ENCODE results near the gene AKAP6.

The AKAP6 gene

DNA sequence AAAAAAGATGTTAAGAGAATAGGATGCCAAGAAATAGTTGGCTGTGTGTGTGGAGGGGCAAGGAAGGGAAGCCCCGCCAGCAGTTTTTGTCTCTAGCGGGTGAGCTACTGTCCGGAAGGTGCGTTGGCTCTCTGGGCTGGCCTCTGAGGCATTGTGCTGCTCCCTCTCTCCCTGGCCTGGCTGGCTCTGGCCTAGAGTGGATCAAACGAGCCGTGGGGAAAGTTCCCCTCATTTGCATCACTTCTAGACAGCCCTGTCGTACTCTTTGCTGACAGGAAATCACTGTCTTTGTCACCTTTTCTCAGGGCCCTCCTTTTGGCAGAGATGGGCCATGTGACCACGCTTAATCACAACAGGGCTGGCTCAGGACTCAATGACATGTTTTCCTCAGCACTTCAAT lies 373.5 kb downstream of the AKAP6 start:
- in situ Hi-C loops (cut with HindIII; ENCODE audit: low pct_ligation_motif_present, low sequenced_read_pairs), result no loop called here
- TF ChIP-seq, protein P1, sequence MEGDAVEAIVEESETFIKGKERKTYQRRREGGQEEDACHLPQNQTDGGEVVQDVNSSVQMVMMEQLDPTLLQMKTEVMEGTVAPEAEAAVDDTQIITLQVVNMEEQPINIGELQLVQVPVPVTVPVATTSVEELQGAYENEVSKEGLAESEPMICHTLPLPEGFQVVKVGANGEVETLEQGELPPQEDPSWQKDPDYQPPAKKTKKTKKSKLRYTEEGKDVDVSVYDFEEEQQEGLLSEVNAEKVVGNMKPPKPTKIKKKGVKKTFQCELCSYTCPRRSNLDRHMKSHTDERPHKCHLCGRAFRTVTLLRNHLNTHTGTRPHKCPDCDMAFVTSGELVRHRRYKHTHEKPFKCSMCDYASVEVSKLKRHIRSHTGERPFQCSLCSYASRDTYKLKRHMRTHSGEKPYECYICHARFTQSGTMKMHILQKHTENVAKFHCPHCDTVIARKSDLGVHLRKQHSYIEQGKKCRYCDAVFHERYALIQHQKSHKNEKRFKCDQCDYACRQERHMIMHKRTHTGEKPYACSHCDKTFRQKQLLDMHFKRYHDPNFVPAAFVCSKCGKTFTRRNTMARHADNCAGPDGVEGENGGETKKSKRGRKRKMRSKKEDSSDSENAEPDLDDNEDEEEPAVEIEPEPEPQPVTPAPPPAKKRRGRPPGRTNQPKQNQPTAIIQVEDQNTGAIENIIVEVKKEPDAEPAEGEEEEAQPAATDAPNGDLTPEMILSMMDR (IDR thresholded peaks at IDR 0.05; ENCODE audit: low read depth, low read length, missing control alignments), result no peak
- Histone ChIP-seq H3K27me3 (replicated peaks) (no peaks in the 10 kb centered on the region), H3K36me3 (replicated peaks) (no peaks in the 10 kb centered on the region), H3K4me3 (ENCODE audit: low read depth, low read length) (no peak overlapping the region), H3K27ac (no peak overlapping the region)
- peak; percentile 45 for DNase-seq

DNA sequence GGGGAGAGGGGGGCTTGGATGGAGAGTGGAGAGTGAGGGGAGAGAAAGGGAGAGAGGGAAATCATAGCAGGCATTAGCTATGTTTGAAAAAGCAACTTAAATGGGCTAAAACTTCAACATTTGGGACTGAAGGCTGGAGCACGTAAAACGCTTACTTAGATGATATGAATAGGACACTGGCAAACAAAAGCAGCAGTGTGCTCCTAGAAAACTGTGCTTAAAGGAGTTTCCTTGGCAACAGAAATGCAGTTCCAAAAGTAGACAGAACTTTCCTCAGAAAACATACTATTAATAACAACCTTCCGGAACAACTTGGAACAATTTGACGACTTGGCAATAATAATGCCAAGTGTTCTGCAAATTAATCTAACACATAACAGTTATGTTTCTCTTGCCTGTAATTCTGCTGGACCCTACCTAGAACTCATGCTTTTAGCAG lies 374.1 kb downstream of the AKAP6 start:
- TF ChIP-seq, protein P1 (IDR thresholded peaks at IDR 0.05; ENCODE audit: low read depth, low read length, missing control alignments), result no peak
- Histone ChIP-seq H3K27me3 (replicated peaks) (no peaks in the 10 kb centered on the region), H3K36me3 (replicated peaks) (no peaks in the 10 kb centered on the region), H3K27ac (no peak overlapping the region), H3K4me3 (ENCODE audit: low read depth, low read length) (no peak overlapping the region)
- in situ Hi-C loops (cut with HindIII; ENCODE audit: low pct_ligation_motif_present, low sequenced_read_pairs), result no loop called here
- peak; percentile 31 for DNase-seq

- H3K4me3 ChIP-seq (ENCODE audit: low read depth, low read length), result no peak overlapping the region
- H3K36me3 ChIP-seq (replicated peaks), result no peaks in the 10 kb centered on the region
- TF ChIP-seq, protein P1 (IDR thresholded peaks at IDR 0.05; ENCODE audit: low read depth, low read length, missing control alignments), result no peak
- in situ Hi-C loops (cut with HindIII; ENCODE audit: low pct_ligation_motif_present, low sequenced_read_pairs), result no loop called here
- no peak for DNase-seq
- H3K27me3 ChIP-seq (replicated peaks), result no peaks in the 10 kb centered on the region
- no peak overlapping the region for H3K27ac ChIP-seq
Observed at GRCh38 chr14:32706721-32707519, 377.8 kb downstream of the AKAP6 start.

GRCh38 chr14:32707742-32708500 lies 378.8 kb downstream of the AKAP6 start:
- no peaks in the 10 kb centered on the region for H3K27me3 ChIP-seq (replicated peaks)
- in situ Hi-C loops (cut with HindIII; ENCODE audit: low pct_ligation_motif_present, low sequenced_read_pairs), result no loop called here
- TF ChIP-seq, protein P1 (IDR thresholded peaks at IDR 0.05; ENCODE audit: low read depth, low read length, missing control alignments), result no peak
- H3K36me3 ChIP-seq (replicated peaks), result no peaks in the 10 kb centered on the region
- DNase-seq, result no peak
- no peak overlapping the region for H3K4me3 ChIP-seq (ENCODE audit: low read depth, low read length)
- no peak overlapping the region for H3K27ac ChIP-seq

DNA sequence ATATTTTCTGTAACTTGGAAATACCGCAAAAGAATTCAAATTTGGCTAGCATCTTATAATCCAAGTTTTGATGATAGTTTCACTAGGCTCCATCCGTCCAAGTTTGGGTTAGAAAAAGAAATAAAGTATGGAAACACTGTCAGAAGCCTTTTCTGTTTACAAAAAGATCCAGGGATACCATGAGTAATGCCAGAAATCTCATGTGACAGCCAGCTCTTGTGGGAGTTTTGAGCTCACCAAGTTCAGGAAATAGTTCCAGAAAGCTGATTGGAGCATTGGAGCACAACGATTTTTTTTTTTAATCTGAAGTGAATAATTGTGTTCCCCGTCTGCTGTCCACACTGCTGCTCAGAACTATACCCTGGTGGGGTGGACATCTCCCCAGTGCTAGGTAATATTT lies 379.9 kb downstream of the AKAP6 start:
- Histone ChIP-seq H3K4me3 (ENCODE audit: low read depth, low read length) (no peak overlapping the region), H3K27me3 (replicated peaks) (no peaks in the 10 kb centered on the region), H3K36me3 (replicated peaks) (no peaks in the 10 kb centered on the region), H3K27ac (peak overlapping the region; percentile 71)
- TF ChIP-seq, protein P1 (IDR thresholded peaks at IDR 0.05; ENCODE audit: low read depth, low read length, missing control alignments), result no peak
- in situ Hi-C loops (cut with HindIII; ENCODE audit: low pct_ligation_motif_present, low sequenced_read_pairs), result no loop called here
- peak; percentile 87 for DNase-seq
